HG03378 (cell line): ENCODE data around the gene NPPB.

Experiments
- ATAC-seq: cut with Tn5 transposase; IDR thresholded peaks from one replicate; pipeline ENCODE4 v1.9.1; 2021; ENCODE audit warnings: mild to moderate bottlenecking, moderate library complexity; ENCODE audit not compliant: unreplicated experiment

Gene NPPB

DNA sequence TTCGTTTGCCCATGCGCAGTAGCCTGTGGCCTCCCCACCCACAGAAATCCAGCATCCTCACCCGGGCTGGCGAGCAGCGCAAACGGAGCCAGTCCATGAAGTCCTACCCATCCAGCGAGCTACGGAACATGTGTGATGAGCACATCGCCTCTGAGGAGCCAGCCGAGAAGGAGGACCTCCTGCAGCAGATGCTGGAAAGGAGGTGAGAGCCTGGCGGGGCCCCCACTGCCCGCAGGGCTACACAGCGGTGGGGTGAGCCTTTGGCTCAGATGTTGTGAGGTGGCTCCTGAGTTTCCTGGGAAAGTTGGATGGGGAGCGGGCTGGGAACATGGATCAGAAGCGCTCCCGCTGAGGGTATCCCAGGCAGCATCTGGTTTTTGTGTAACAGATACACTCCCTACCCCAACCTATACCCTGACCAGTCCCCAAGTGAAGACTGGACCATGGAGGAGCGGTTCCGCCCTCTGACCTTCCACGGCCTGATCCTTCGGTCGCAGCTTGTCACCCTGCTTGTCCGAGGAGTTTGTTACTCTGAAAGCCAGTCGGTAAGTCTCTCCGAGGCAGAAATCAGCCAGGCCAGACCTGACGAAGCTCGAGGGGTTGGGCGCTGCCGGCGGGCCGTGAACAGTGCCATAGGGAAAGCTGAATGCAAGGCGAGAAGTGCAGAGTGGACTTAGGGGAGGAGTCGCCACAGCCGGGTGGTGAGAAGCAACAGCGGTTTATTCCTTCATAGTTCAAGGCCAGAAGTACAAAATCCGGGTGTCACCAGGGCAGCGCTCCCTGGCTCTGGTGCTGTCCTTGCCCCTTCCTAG lies 21.6 kb downstream of the NPPB start:
- ATAC-seq: no peak

DNA sequence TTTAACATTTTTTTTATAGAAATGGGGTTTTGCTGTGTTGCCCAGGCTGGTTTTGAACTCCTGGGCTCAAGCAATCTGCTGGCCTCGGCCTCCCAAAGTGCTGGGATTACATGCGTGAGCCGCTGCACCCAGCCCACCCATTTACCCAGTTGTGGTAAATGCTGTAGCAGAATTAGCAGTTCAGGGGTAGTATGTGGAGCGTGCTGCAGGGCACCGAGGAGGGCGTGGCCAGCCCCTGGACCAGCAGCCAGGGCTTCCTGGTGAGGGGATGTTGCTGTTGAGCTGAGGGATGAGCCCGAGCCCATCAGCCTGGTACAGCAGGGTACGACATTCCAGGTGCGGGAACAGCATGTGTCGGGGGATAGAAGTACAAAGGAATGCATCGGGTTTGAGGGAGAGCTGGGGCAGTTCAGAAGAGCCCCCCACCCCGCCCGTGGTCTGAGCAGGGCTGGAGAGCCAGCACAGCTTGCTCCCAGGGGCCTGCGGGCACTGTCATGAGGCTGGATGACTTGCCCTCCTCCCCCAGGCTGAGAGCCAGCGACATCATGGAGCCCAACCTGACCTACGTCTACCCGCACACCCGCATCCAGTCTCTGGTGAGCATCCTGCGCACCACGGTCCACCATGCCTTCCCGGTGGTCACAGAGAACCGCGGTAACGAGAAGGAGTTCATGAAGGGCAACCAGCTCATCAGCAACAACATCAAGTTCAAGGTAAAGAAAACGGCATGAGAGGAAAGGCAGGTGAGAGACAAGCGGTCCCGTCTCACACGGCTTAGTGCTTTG lies 23.1 kb downstream of the NPPB start:
- no peak for ATAC-seq

DNA sequence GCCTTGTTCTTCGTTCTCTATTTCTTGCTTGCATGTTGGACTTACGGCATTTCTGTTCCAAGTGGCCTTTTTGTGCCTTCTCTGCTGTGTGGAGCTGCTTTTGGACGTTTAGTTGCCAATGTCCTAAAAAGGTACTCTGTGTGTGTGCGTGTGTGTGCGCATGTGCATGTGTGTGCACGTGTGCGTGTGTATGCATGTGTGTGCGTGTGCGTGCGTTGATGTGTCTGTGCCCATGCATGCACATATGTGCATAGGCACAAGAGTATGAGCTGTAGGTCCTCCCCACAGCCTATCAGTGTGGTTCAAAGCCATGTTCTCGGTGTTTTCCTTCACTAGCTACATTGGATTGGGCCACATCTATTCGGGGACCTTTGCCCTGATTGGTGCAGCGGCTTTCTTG lies 24.8 kb downstream of the NPPB start:
- no peak for ATAC-seq

DNA sequence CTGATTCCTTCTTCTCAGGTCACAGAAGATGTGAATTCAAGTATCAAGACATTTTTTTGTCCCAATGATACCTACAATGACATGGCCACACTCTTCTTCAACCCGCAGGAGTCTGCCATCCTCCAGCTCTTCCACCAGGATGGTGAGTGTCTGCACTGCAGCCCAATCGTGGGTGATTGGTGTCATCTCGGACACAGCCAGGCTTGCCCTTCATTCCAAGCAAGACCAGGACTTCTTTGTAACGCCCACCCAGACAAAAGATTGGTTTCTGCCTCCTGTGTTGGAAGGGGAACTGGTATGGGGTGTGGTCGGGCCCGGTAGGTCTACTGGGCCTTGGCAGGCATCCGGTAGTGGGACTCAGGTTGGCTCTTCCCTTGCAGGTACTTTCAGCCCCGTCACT lies 25.2 kb downstream of the NPPB start:
- no peak for ATAC-seq

DNA sequence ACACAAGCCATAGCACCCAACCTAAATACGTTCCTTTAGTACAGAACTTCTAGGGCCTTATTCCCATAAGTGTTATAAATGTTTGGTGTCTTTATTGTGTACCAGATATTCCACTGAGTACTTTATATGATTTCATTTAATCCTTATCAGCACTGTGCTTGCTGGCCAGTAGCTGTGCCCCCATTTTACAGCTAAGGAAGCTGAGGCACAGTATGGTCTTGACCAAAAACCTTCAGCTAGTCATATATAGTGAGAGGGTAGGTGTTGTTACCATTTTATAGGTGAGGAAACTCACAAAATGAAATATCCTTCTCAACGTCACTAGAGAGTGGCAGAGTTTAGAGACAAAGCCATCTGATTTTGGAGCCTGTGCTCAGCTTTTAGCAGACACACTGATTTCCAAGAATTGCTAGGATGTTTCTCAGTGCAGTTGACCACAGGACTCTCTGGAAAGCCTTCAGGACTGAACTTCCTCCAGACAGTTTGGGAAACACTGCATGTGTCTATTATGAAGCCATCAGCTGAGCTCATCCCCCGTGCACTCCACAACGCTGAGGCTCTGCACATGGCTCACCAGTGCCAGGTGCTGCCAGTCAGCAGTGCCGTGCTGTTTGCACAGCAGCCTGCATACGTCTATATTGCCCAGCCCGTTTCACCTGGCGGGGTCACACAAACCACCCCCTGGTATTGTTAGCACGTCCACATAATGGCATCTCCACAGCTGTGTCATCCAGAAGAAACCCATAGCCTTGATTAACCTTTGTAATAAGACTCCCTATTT lies 26.6 kb downstream of the NPPB start:
- no peak for ATAC-seq

DNA sequence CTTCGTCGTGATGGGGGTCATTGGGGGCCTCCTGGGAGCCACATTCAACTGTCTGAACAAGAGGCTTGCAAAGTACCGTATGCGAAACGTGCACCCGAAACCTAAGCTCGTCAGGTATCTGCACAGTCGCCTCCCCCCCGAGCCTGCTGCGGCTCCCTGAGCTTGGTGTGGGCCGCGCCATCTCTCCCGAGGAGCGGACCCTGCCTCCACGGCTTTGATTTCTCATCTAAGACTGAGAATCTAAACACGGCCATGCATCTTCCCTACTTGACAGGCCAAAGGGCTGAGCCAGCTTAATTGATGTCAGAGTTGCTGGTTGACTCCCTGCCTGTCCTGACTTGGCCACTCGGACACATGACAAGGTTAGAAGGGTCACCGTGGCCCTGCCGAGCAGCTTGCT lies 30.2 kb downstream of the NPPB start:
- no peak for ATAC-seq

DNA sequence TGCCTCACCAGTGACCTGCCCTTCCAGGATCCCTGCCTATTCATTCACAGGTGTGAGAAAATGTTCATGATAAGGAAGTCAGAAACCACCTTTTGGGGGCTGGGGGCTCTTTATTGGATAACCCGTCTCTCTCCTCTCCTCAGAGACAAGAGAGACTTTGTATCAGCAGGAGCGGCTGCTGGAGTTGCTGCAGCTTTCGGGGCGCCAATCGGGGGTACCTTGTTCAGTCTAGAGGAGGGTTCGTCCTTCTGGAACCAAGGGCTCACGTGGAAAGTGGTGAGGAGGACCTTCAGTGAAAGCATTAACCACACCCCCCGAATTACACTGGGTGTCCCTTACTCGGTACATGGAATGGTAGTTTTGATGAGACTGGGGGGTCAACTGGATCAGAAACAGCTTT lies 31.8 kb downstream of the NPPB start:
- ATAC-seq: no peak

DNA sequence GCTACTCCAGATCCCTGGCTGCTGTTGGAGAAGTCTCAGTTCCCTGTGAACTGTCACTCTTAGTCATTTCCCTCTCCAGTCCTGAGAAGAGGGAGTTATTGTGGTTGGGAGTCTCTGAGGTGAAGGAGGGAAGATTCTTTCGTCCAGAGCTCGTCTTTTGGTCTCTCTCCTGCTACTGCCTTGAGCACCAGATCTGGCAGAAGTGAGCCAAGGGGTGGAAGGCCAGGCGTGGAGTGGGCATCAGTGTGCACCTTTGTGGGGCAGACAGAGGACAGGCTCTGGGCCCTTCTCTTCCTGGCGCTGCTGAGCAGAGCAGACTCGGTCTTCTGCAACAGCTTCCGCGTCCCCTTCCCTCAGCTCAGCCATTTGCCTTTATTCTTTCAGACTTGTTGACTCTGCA lies 33.6 kb downstream of the NPPB start:
- ATAC-seq: no peak

DNA sequence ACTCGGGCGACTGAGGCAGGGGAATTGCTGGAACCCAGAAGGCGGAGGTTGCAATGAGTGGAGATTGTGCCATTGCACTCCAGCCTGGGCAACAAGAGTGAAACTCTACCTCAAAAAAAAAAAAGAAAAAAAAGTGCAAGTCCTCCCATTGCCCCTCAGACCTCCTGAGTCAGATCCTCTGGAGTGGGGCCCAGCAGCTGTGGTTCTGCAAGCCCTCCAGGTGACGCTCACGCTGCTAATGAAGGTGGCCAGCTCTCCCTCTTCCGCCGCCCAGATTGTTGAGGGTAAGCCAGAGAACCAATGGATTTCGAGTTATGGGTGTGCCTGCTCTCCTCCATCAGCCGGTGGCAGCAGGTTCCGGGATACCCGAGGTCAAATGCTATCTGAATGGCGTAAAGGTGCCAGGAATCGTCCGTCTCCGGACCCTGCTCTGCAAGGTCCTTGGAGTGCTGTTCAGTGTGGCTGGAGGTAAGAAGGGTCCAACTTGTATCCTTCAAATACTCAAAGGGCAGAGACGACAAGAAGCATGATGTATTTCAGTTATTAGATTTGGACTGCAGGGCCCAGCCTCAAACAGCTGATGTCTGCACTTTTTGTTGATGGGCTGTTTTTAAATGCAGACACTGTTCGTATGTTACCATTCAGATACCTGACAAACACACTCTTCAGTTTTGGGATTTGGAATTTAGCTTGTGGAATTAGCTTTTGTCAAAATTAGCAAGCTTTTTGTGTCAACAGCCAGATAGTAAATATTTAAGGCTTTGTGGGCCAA lies 35.2 kb downstream of the NPPB start:
- no peak for ATAC-seq

DNA sequence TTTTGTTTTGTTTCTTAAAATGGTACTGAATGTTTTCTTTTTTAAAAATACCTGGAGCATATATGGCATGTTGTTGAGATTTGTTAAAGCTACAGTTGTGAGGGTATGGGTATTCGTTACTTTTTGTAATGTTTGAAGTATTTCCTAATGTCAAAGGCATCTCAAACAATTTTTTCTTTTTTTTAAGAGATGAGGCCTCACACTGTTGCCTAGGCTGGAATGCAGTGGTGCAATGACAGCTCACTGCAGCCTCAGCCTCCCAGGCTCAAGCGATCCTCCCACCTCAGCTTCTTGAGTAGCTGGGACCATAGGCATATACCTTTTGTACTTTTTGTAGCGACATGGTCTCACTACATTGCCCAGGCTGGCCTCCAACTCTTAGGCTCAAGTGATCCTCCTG lies 36.7 kb downstream of the NPPB start:
- no peak for ATAC-seq

DNA sequence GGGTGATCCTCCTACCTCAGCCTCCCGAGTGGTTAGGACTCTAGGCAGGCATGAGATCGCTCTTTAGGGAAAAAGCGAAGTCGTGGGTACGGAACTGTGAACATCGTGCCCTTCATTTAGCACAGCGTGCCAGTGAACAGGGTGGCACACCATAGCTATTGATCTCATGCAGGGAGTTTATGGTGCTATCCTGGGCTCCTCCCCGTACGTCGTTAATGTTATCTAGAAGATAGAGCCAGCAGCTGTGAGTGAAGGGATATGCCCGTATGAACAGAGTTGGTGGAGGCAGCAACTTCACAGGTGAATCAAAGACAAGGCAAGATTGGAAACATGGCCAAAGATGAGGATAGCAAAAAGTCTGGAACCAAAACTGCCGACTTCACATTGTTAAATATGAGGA lies 41.6 kb downstream of the NPPB start:
- no peak for ATAC-seq

DNA sequence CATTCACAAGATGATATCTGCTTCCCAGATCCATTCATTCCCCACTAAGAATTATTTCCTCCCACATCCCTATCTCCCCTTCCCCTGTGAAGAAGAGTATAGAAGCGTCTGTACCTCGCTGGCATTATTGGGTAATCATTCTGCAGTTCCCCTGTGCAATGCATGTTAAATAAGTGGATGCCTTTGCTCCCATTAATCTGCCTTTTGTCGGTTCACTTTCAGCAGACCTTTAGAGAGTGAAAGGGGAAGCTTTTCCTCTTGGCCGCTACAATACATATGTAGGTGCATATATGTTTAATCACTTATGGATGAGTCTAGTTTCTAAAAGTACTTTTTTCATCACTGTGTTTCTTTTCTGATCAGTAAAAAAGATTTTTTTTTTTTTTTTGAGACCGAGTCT lies 45.7 kb downstream of the NPPB start:
- no peak for ATAC-seq
